ENCODE data around the gene AQP5. TPM values are rescaled to one million over a fixed set of nuclear protein-coding genes. Genes with fewer than 3 reads are reported as not detected.

AQP5 gene
- total and polyA plus RNA-seq, 8 donors: 0.41 to 2.8 (median 1.2) TPM

- H3K4me3 ChIP-seq: no peak overlapping the region
- H3K4me1 ChIP-seq: peaks cover 6 to 11% (median 9%) of the 10 kb centered on the region in 3 donors
- TF ChIP-seq, protein P1, sequence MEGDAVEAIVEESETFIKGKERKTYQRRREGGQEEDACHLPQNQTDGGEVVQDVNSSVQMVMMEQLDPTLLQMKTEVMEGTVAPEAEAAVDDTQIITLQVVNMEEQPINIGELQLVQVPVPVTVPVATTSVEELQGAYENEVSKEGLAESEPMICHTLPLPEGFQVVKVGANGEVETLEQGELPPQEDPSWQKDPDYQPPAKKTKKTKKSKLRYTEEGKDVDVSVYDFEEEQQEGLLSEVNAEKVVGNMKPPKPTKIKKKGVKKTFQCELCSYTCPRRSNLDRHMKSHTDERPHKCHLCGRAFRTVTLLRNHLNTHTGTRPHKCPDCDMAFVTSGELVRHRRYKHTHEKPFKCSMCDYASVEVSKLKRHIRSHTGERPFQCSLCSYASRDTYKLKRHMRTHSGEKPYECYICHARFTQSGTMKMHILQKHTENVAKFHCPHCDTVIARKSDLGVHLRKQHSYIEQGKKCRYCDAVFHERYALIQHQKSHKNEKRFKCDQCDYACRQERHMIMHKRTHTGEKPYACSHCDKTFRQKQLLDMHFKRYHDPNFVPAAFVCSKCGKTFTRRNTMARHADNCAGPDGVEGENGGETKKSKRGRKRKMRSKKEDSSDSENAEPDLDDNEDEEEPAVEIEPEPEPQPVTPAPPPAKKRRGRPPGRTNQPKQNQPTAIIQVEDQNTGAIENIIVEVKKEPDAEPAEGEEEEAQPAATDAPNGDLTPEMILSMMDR (IDR thresholded peaks at IDR 0.05): no peak
- peaks cover 0 to 5% (median 0%) of the 10 kb centered on the region in 4 donors for H3K27me3 ChIP-seq
- FAIRE-seq (no peak), ATAC-seq (no peak), DNase-seq (peak in 1 of 6 donors; percentile 45)
- H3K9me3 ChIP-seq: no peaks in the 10 kb centered on the region
- intact Hi-C loops (cut with DNase I): loop anchor here in 1 of 3 donors (5.0 kb wide), 1 partner anchor 107 kb away; no protein-coding TSS in a partner anchor
- no peaks in the 10 kb centered on the region for H3K36me3 ChIP-seq
- H3K27ac ChIP-seq: no peak overlapping the region
- WGBS, 2 donors: 74 to 75% methylated on average over 12 to 13 of the region's 13 CpGs
Measured at GRCh38 chr12:49964849-49965624, 3.4 kb downstream of the AQP5 start.

- H3K36me3 ChIP-seq: no peaks in the 10 kb centered on the region
- no peak for ATAC-seq
- no peak overlapping the region for H3K4me3 ChIP-seq
- peaks cover 0 to under 1% (median 0%) of the 10 kb centered on the region in 4 donors for H3K27me3 ChIP-seq
- H3K9me3 ChIP-seq: no peaks in the 10 kb centered on the region
- H3K4me1 ChIP-seq: peaks cover 6 to 11% (median 9%) of the 10 kb centered on the region in 3 donors
- H3K27ac ChIP-seq: no peak overlapping the region
- no peak for FAIRE-seq
- intact Hi-C loops (cut with DNase I): loop anchor here in 1 of 3 donors (5.0 kb wide), 1 partner anchor 106 kb away; no protein-coding TSS in a partner anchor
- TF ChIP-seq, protein P1 (IDR thresholded peaks at IDR 0.05): no peak
- peak in 1 of 6 donors; percentile 45 for DNase-seq
- WGBS, 2 donors: 68 to 74% methylated on average over 6 of the region's 6 CpGs
Measured at GRCh38 chr12:49965836-49966235, 4.2 kb downstream of the AQP5 start.

DNA sequence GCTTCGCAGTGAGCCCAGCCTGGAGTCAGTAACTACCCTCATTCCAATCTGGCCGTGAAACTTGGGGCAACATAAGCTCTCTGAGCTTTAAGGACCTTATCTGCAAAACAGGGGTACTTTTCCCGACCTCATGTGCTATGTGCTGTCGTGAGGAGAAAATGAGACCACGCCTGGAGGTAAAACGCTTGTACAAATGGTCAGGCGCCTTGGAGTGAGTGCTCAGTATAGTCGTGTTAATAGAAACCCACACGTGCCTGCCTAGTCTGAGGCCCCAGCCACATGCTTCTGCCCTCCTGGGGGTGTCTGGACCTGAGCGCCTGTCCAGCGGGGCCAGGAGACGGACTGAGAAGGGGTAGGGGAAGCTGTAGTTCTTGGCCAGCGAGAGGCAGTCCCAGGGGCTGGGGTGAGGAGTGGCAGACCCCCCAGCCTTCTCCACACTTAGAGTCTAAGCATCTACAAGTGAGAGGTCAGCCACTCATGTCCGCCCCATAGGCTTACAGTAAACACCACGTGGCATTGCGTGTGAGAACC, 4.9 kb downstream of the AQP5 start:
- DNase-seq: peak in 1 of 6 donors; percentile 76
- ATAC-seq: no peak
- H3K4me3 ChIP-seq: no peak overlapping the region

DNA sequence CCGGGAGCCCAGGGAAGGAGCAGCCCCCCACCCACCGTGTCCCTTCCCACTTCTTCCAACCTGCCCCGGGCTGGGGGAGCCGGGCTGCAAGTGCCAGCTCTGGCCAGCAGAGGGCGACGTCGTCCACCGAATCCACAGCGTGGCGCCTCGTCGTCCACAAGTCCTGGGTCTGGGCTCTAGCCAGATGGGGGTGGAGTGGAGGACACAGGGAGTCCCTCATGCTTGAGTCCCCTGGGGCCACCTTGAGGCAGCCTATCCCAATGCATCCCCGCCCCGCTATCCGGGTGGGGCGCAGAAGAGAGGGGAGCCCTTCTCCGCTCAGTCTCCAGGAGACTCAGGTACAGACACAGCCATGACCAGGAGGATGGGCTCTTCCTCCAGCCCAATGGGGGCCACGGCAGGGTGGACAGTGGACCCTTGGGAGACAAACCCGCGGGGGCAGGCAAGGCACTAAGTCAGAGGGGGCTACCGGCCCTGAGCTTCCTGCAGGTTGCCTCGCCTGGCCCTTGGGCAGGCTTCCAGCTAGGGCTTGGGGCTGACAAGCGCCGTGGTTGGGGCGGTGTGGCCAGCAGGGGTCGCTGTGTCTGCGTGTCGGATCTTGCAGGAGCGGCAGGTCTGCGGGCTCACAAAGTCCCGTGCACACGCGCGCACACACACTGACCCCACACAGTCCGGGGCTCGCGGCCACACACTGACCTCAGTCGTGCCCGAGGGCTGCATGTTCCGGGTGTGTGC, 5.5 kb downstream of the AQP5 start:
- no peak for FAIRE-seq
- no peaks in the 10 kb centered on the region for H3K27me3 ChIP-seq

More for the DNA sequence above, 4.9 kb downstream of the AQP5 start:
- intact Hi-C loops (cut with DNase I): loop anchor here in 1 of 3 donors (5.0 kb wide), 1 partner anchor 106 kb away; no protein-coding TSS in a partner anchor
- FAIRE-seq: no peak
- TF ChIP-seq, protein P1 (IDR thresholded peaks at IDR 0.05): no peak
- no peaks in the 10 kb centered on the region for H3K27me3 ChIP-seq
- peaks cover 6 to 11% (median 9%) of the 10 kb centered on the region in 3 donors for H3K4me1 ChIP-seq
- WGBS, 2 donors: 41 to 63% methylated on average over 14 to 16 of the region's 16 CpGs
- no peaks in the 10 kb centered on the region for H3K9me3 ChIP-seq
- H3K36me3 ChIP-seq: no peaks in the 10 kb centered on the region
- no peak overlapping the region for H3K27ac ChIP-seq

More for the DNA sequence above, 5.5 kb downstream of the AQP5 start:
- 2 to 3% methylated on average over 34 to 40 of the region's 40 CpGs for WGBS, 2 donors
- DNase-seq: peak; percentile 81 to 99 (median 94)
- ATAC-seq: peak; percentile 77 to 91 (median 84)
- H3K27ac ChIP-seq: no peak overlapping the region
- peak overlapping the region; percentile 2 to 40 (median 14) for H3K4me3 ChIP-seq
- no peaks in the 10 kb centered on the region for H3K36me3 ChIP-seq
- intact Hi-C loops (cut with DNase I): loop anchor here in 1 of 3 donors (5.0 kb wide), 1 partner anchor 105 kb away; no protein-coding TSS in a partner anchor
- H3K9me3 ChIP-seq: no peaks in the 10 kb centered on the region
- TF ChIP-seq, protein P1 (IDR thresholded peaks at IDR 0.05): peak; percentile 63 to 77 (median 70)
- H3K4me1 ChIP-seq: peaks cover 6 to 11% (median 9%) of the 10 kb centered on the region in 3 donors

All from pancreas (tissue), 10 donors.